ENCODE measurements around the gene ATP10A.

Gene ATP10A

DNA sequence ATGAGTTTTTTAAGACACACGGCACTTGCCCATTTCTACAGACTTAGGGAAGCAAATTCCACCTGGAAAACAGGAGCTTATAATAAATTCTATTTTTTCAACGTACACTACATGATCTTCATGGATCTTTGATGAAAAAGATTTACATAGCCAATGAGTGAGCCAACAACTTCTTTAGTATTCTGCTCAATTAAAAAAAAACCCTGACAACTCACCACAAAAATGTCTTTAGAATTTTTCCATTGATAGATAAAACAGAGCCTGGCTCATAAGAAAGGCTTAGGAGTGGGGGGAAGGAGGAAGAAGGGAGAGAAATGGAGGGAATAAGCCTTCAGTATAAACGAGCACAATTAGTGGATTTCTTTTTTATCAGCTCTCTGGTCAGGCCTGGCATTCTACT lies 126.7 kb downstream of the ATP10A start:
- DNase-seq = no peak

DNA sequence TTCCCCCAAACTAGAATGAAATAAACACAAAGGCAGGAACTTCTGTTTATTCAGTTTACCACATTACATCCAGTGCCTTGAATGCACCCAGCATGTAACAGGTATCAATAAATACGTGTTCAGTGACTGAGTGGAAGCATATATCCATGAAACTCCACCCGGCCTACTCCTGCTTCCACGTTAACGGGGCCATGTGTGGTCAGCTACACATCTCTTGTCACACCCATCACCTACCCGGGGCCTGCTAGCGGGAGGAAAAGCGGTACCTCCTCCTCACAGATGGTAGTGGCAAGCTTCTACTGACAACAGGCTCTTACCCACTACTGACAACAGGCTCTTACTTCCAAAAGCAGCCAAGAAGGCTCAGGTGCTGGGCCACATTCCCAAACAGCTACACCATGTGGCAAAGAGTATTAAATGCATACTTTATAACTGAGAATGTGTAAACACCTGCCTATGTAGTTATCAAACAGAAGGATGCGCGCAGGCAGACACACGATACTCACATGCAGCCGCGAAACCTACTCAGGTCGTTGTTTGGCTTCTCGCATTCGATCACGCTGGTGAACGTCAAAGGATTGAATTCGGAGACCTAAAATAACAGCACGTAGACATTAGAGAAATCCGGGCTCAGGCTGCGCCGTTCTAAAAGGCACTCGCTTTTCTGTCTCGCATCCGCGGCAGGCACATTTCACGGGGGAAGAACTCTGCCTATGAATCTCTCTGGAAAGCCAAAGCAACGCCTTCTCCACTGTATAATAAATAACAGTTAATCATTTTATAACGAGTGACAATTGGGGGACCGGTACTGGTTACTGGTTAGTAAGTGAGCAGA lies 127.4 kb downstream of the ATP10A start:
- DNase-seq = no peak

GRCh38 chr15:25734680-25735355 lies 128.3 kb downstream of the ATP10A start:
- DNase-seq = no peak

DNA sequence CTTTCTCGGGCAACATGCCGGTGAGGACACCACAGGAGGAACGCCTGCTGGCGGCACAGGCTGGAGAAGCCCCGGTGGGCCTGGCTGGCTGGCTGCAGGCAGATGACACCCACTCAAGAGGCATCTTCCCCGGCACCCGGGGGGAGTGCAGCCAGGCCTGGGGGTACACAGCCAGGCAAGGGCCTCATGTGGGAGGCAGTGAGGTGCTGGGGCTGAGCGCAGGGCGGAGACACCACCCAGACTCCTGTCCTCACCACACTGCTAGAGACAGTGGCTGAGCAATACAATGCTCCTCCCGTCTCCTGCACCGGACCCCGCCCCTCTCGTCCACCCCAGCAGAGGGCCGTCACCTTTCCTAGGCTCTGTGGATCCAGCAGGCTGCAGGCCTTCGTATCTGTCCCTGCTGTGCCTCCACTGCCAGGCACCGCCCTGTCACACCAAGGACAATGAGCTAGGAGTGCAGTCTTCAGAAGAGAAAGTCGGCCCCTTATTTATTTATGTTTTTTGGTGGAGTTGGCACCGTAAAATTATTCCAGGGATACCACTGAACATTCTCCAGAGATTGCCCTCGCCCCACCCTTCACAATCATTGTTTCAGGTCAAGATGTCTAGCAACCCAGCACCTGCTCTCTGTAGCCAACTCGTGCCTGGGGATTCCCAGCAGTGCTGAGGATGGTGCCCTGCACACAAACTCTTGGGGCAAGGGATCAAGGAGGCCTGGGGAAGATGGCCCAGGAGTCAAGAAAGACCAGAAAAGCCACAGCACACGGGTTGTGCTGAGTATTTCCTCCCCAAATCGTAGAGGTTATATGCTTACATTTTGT lies 129.1 kb downstream of the ATP10A start:
- no peak for DNase-seq

GRCh38 chr15:25733036-25733855 lies 129.9 kb downstream of the ATP10A start:
- DNase-seq = no peak

GRCh38 chr15:25732191-25732590 lies 130.9 kb downstream of the ATP10A start:
- DNase-seq = no peak

- DNase-seq = no peak
Measured at GRCh38 chr15:25731411-25731810, 131.7 kb downstream of the ATP10A start.

DNA sequence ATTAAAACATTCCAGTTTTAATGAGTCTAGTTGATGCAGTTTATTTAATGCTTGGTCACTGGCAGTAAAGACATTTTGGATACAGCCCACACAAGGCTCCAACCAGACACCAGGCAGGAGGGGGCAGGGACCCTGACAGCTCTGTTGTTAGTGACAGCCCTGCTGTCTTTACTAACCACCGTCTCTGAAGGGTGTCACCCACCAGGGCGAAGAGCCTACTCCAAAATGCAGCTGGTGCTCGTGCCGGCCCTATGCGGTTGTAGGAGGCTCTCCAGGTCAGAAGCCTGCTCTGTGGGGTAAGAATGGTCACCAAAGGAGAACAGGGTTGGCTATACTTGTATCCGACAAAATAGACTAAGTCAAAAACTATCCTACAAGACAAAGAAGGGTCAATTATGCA lies 132.2 kb downstream of the ATP10A start:
- DNase-seq = no peak

DNA sequence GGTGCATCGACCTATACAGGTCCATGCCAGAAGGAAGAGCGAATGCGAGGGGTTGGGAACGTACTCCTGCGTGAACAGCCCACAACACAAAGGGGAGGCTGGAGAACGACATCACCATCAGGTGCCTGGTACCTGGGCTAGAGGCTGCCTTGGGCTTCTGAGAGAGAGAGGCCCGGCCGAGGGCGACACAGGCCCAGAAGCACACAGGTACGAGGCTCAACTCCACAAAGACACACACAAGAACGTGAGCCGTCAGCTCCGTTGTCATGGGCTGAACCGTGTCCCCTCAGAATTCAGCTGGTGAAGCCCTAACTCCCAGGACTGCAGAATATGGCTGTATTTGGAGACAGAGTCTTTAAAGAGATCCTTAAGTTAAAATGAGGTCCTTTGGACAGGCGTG lies 134.3 kb downstream of the ATP10A start:
- DNase-seq = no peak

DNA sequence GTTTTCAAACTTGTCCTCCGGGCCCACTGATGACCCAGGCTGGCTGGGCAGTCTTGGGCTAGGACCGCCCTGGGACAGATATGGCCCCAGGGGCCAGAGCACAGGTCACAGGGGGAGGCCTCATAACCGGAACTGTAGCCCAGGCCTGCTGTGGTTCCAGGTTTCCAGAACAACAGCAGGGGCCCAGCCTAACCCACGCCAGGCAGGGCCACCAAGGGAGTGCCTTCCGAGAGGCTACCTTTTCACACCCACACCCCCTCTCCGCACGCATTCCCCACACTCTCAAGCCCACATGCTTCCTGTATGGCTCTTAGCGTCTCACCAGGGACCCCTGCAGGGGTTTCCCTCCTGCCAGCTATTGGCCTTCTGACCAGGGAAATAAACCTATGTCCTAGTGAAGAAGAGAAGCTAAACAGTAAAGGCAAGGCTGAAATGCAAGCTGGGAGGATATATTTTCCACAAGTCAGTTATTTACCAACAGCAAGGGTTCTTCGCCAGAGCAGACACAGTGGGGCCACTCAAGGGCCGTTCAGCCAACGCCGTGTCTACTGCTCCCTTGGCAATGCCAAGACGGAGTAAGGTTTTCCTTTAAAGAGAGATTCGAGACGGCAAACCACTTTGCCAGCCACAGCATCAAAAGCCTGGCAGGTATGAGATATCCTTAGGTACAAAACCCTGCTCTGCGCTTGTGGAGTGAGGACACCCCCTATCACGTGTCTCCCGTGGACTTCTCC lies 135.1 kb downstream of the ATP10A start:
- no peak for DNase-seq

- DNase-seq = no peak
Measured at GRCh38 chr15:25727116-25727515, 136.0 kb downstream of the ATP10A start.

- no peak for DNase-seq
Measured at GRCh38 chr15:25725758-25726157, 137.4 kb downstream of the ATP10A start.

- DNase-seq = no peak
Measured at GRCh38 chr15:25724899-25725298, 138.2 kb downstream of the ATP10A start.

- DNase-seq = no peak
Measured at GRCh38 chr15:25721605-25721955, 141.5 kb downstream of the ATP10A start.

GRCh38 chr15:25719101-25719985 lies 143.8 kb downstream of the ATP10A start:
- DNase-seq = no peak

DNA sequence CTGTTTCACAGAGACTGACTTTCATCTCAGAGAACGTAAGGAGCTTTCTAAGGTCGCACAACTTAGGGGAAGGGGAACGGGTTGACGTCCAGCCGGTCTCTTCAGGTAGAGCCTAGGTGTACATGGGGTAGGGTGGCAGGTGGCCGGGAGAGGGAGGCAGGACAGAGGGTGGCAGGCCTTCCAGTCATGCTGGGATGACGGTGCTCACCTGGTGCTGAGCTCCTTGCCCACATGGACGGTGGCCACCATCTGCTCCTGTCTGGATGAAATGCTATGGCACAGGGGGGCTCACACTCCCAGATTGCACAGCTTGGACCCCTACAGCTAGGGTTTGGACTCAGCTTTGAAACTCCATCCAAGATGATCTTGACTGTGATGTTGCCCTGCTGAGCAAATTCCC lies 144.5 kb downstream of the ATP10A start:
- DNase-seq = no peak

GRCh38 chr15:25718169-25718536 lies 145.0 kb downstream of the ATP10A start:
- DNase-seq = no peak

DNA sequence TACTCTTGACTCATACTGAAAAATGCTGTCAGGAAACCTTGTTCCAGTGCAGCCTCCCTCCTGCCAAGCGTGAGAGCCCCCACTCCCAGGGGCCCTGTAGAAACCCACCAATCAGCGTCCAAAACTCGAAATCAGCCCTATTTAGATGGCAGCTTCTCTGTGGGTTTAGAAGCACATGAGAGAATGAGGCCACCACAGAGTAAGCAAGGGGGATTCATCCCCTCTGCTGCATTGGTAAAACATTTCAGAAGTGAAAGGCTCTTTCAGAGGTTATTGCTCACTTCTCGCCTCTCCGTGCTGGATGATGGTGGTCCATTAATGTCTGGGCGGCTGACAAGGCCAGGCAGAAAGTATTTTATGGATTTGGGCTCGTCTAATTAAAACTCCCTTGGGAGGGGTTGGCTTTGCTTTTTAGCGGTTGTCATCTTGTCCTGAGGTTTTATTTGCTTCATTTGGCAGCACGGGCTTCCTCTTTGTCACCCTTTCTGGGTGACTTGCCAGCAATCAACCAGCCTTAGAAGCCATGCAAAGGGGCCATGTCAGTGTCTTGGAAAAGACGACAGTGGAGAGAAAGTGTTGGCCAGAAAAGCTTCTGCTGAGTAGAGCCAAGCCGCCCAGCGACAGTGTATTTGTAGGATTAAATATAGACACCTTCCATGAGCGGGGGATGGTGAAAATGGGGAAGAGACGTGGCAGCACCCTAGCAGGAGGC lies 145.5 kb downstream of the ATP10A start:
- DNase-seq = no peak

- no peak for DNase-seq
Measured at GRCh38 chr15:25717127-25717456, 146.0 kb downstream of the ATP10A start.

DNA sequence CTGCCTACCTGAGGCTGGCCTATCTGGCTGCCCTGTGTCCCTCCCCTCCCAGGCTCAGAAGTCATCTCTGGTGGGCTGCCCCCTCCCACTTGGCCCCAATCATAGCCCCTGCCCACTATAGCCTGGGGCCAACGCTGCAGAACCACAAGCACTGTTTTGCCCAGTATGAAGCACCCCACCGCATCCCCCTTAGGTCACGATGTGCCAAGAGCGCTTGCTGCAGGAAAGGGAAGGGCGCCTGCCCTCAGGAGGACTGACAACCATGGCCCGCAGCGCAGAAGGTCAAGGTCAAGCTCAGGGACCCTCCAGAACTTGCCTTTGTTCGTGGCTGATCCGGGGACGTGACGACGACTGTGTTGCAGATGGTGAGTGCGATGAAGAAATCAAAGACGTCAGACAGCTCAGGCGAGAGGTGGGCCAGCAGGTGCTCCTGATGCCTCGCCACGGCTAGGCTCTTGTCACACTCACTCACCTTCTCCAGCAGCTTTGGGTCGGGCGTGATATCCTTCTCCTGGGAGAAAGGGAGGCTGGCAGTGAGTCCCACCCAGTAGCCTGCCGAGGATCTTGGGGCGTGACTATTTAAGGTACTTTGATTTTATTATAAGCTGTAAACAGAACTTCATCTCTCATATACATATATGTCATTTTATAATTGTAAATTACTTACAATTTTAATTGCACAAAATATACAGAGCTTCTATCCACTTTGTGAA lies 146.6 kb downstream of the ATP10A start:
- no peak for DNase-seq
